Measurements from ENCODE around the gene PITPNC1. TPM values are rescaled to one million over a fixed set of nuclear protein-coding genes. Genes with fewer than 3 reads are reported as not detected.

Gene PITPNC1
- total and polyA plus RNA-seq, 2 donors (not counting 1 experiment from before 2014, with no cell fraction given): 4.7 to 26.1 TPM

DNA sequence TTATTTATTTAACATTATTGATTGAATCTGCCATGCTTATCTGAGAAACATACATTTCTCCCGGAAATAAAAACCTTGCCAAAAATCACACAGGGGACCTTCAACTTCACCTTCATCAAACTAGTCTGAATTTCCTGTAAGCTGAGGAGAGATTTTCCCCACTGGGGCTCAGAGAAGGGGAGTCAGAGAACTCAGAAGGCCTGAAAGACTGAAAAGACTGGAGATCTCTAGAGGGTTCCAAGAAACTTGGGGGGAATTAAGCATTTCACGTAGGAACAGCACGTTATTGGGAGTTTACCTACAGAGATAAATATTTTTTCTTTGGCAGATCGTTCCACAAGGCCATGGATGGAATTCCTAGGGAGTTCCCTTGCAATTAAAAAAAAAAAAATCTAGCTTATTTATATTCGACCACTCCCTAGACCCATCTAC lies 340.1 kb downstream of the PITPNC1 start:
- ChIA-PET CTCF (interaction anchor here (0.6 to 2.5 kb wide), 5 partner anchors 36 to 342 kb away, joined by 3 to 11 read pairs (median 3); no protein-coding TSS in a partner anchor), POLR2A (interaction anchor here (0.5 to 1.6 kb wide), 2 partner anchors 108 to 583 kb away, joined by 4 to 7 read pairs; partner anchors contain the start of gene BPTF)
- H3K4me2 ChIP-seq (replicated peaks; ENCODE audit: low read depth, low read length, poor library complexity, severe bottlenecking): peak overlapping the region; percentile 89
- H3K79me2 ChIP-seq (ENCODE audit: control insufficient read depth, insufficient read depth, low read length): peaks cover 29% of the 10 kb centered on the region
- Mint-ChIP-seq H3K4me3 (peak overlapping the region; percentile 98), H3K27ac (peak overlapping the region; percentile 97), H3K27me3 (peaks cover 2% of the 10 kb centered on the region), H3K4me1 (peaks cover 20% of the 10 kb centered on the region), H3K9me3 (ENCODE audit: insufficient read depth) (no peaks in the 10 kb centered on the region)
- WGBS (ENCODE audit: insufficient coverage): 0% methylated on average over 1 of the region's 5 CpGs
- H3K9ac ChIP-seq (ENCODE audit: low read length): peak overlapping the region; percentile 98
- H3K36me3 ChIP-seq (replicated peaks in 1 of 2; ENCODE audit: control extremely low read depth in 1 of 2, control insufficient read depth in 1 of 2, extremely low read depth in 1 of 2, insufficient read depth in 2 of 2, low read length in 1 of 2): peaks cover 0 to 19% of the 10 kb centered on the region in 2 experiments
- H4K20me1 ChIP-seq (ENCODE audit: control insufficient read depth, insufficient read depth, low read length, poor library complexity, severe bottlenecking): no peaks in the 10 kb centered on the region
- intact Hi-C loops (cut with micrococcal nuclease): loop anchor here (1.0 to 10.0 kb wide), 7 partner anchors 96 to 740 kb away; partner anchors contain the start of genes BPTF, KPNA2, PITPNC1 and WIPI1
- H3K27me3 ChIP-seq (replicated peaks in 1 of 4; ENCODE audit: control extremely low read depth in 1 of 4, control insufficient read depth in 3 of 4, insufficient read depth in 4 of 4, low read length in 3 of 4): no peaks in the 10 kb centered on the region
- H3K27ac ChIP-seq (ENCODE audit: low read length in 2 of 2): peak overlapping the region; percentile 88 to 97
- DNase-seq (no peak), ATAC-seq (ENCODE audit: low read depth) (no peak)
- TF ChIP-seq, protein P1, sequence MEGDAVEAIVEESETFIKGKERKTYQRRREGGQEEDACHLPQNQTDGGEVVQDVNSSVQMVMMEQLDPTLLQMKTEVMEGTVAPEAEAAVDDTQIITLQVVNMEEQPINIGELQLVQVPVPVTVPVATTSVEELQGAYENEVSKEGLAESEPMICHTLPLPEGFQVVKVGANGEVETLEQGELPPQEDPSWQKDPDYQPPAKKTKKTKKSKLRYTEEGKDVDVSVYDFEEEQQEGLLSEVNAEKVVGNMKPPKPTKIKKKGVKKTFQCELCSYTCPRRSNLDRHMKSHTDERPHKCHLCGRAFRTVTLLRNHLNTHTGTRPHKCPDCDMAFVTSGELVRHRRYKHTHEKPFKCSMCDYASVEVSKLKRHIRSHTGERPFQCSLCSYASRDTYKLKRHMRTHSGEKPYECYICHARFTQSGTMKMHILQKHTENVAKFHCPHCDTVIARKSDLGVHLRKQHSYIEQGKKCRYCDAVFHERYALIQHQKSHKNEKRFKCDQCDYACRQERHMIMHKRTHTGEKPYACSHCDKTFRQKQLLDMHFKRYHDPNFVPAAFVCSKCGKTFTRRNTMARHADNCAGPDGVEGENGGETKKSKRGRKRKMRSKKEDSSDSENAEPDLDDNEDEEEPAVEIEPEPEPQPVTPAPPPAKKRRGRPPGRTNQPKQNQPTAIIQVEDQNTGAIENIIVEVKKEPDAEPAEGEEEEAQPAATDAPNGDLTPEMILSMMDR (IDR thresholded peaks at IDR 0.05): no peak
- no peak for TF ChIP-seq EZH2 (IDR thresholded peaks at IDR 0.05; ENCODE audit: borderline replicate concordance, insufficient read depth, low read depth, low read length, poor library complexity, severe bottlenecking)
- peak overlapping the region; percentile 96 for H2AFZ ChIP-seq (ENCODE audit: insufficient read depth, low read depth, low read length, poor library complexity, severe bottlenecking)
- peaks cover 18 to 21% of the 10 kb centered on the region in 2 donors for H3K4me1 ChIP-seq (ENCODE audit: control insufficient read depth in 2 of 2, insufficient read depth in 2 of 2, low read length in 2 of 2)
- H3K9me3 ChIP-seq (ENCODE audit: control extremely low read depth in 1 of 3, control insufficient read depth in 2 of 3, insufficient read depth in 1 of 3, low read length in 2 of 3): peaks cover 0 to 3% (median 0%) of the 10 kb centered on the region in 3 donors
- peak overlapping the region; percentile 70 to 97 (median 77) for H3K4me3 ChIP-seq (ENCODE audit: control extremely low read depth in 1 of 5, extremely low read depth in 1 of 5, insufficient read depth in 1 of 5, low read depth in 2 of 5, low read length in 4 of 5)
